Activated naive CD8-positive, alpha-beta T cell treated with anti-CD3 and anti-CD28 coated beads, Interleukin-2, amount 10 ng/mL, durations not matched to agents 7 days and 5 days (primary cell): ENCODE results near the gene POMGNT2. TPM values are rescaled to one million over a fixed set of nuclear protein-coding genes. Genes with fewer than 3 reads are reported as not detected.
A peak's percentile ranks its signal among the peaks of the same experiment; 100 is the strongest.

Source experiments
- ATAC-seq: fragments of 150-1000 bp; cut with Tn5 transposase; one replicate; pipeline ENCODE4 v1.10.0; 2021; ENCODE audit warnings: low read depth, moderate library complexity
- POLR2A ChIA-PET: fragments of 350-600 bp; sonication (Branson Sonifier 250); formaldehyde crosslinking; loops from one replicate; lab custom pipeline; 2021; ENCODE audit warnings: antibody characterized with exemption; lab: Charles Lee
- DNase-seq: peaks from one replicate; pipeline ENCODE4 v3.0.0; 2021
- H3K27ac Mint-ChIP-seq: one replicate; pipeline ENCODE4 v1.8.0; 2022; ENCODE audit warnings: mild to moderate bottlenecking, mixed read lengths
- H3K27me3 Mint-ChIP-seq: one replicate; pipeline ENCODE4 v1.8.0; 2022; ENCODE audit warnings: mild to moderate bottlenecking, moderate library complexity, mixed read lengths
- H3K36me3 Mint-ChIP-seq: one replicate; pipeline ENCODE4 v1.8.0; 2021; ENCODE audit warnings: mild to moderate bottlenecking, mixed read lengths
- H3K4me1 Mint-ChIP-seq: one replicate; pipeline ENCODE4 v1.8.0; 2021; ENCODE audit warnings: mixed read lengths
- H3K4me3 Mint-ChIP-seq: one replicate; pipeline ENCODE4 v1.8.0; 2022; ENCODE audit warnings: mild to moderate bottlenecking, moderate library complexity, mixed read lengths
- H3K9me3 Mint-ChIP-seq: one replicate; pipeline ENCODE4 v1.8.0; 2021; ENCODE audit warnings: mixed read lengths
- total RNA-seq, 2 experiments: library from RNA; stranded (reverse); gene quantifications; one replicate each; pipeline ENCODE4 v1.2.3, GENCODE V29; 2021

Gene POMGNT2
- total RNA-seq: 1 to 10 TPM; 7.6 to 8.8 TPM

- Mint-ChIP-seq H3K27ac (peak within 1 kb of the TSS; percentile 21), H3K36me3 (no peaks in the 10 kb centered on the region), H3K4me3 (peak within 1 kb of the TSS; percentile 84), H3K27me3 (peaks cover 3% of the 10 kb centered on the region), H3K4me1 (peaks cover 11% of the 10 kb centered on the region), H3K9me3 (peaks cover 3% of the 10 kb centered on the region)
- DNase-seq (peak; percentile 93), ATAC-seq (peak; percentile 99)
- POLR2A ChIA-PET: interaction anchor here (0.8 kb wide), 1 partner anchor 9 kb away, joined by 3 read pairs; no protein-coding TSS in a partner anchor
These were observed at the start of gene POMGNT2 for GRCh38 chr3:43105596-43106292. Gene POMGNT2 (minus strand): TSS chr3:43106079. CDS start chr3:43081431, 24,648 bp downstream.

- H3K4me1 Mint-ChIP-seq: peaks cover 17% of the 10 kb centered on the region
- H3K27ac Mint-ChIP-seq: peak overlapping the region; percentile 34
- peaks cover 2% of the 10 kb centered on the region for H3K9me3 Mint-ChIP-seq
- DNase-seq (no peak), ATAC-seq (peak; percentile 67)
- no peaks in the 10 kb centered on the region for H3K36me3 Mint-ChIP-seq
- no peaks in the 10 kb centered on the region for H3K27me3 Mint-ChIP-seq
- no peak overlapping the region for H3K4me3 Mint-ChIP-seq
- POLR2A ChIA-PET: no interaction called here
These were observed 49.1 kb upstream of the POMGNT2 start for GRCh38 chr3:43154980-43155379.

GRCh38 chr3:43153216-43154083 is 47.6 kb upstream of the POMGNT2 start:
- DNase-seq: no peak
- Mint-ChIP-seq H3K4me1 (peaks cover 16% of the 10 kb centered on the region), H3K4me3 (no peak overlapping the region), H3K27me3 (no peaks in the 10 kb centered on the region), H3K36me3 (no peaks in the 10 kb centered on the region), H3K27ac (no peak overlapping the region), H3K9me3 (peaks cover 4% of the 10 kb centered on the region)
- POLR2A ChIA-PET: no interaction called here
- no peak for ATAC-seq

- peaks cover 4% of the 10 kb centered on the region for H3K9me3 Mint-ChIP-seq
- H3K36me3 Mint-ChIP-seq: no peaks in the 10 kb centered on the region
- no peak overlapping the region for H3K27ac Mint-ChIP-seq
- POLR2A ChIA-PET: no interaction called here
- ATAC-seq (no peak), DNase-seq (no peak)
- peaks cover 1% of the 10 kb centered on the region for H3K27me3 Mint-ChIP-seq
- H3K4me3 Mint-ChIP-seq: no peak overlapping the region
- peaks cover 14% of the 10 kb centered on the region for H3K4me1 Mint-ChIP-seq
These were observed 46.8 kb upstream of the POMGNT2 start for GRCh38 chr3:43152649-43153048.

- no peak for ATAC-seq
- peaks cover 3% of the 10 kb centered on the region for H3K27me3 Mint-ChIP-seq
- H3K27ac Mint-ChIP-seq: no peak overlapping the region
- H3K4me1 Mint-ChIP-seq: no peaks in the 10 kb centered on the region
- H3K4me3 Mint-ChIP-seq: no peak overlapping the region
- POLR2A ChIA-PET: no interaction called here
- H3K36me3 Mint-ChIP-seq: no peaks in the 10 kb centered on the region
- no peak for DNase-seq
- H3K9me3 Mint-ChIP-seq: peaks cover 7% of the 10 kb centered on the region
These were observed 42.2 kb upstream of the POMGNT2 start for GRCh38 chr3:43148033-43148432.

GRCh38 chr3:43146599-43146998 is 40.7 kb upstream of the POMGNT2 start:
- Mint-ChIP-seq H3K36me3 (no peaks in the 10 kb centered on the region), H3K27ac (no peak overlapping the region), H3K4me1 (peaks cover 5% of the 10 kb centered on the region), H3K9me3 (peaks cover 7% of the 10 kb centered on the region), H3K4me3 (no peak overlapping the region), H3K27me3 (peaks cover 7% of the 10 kb centered on the region)
- DNase-seq (no peak), ATAC-seq (no peak)
- POLR2A ChIA-PET: no interaction called here

GRCh38 chr3:43144761-43145490 is 39.0 kb upstream of the POMGNT2 start:
- H3K9me3 Mint-ChIP-seq: peaks cover 5% of the 10 kb centered on the region

GRCh38 chr3:43142472-43142871 is 36.6 kb upstream of the POMGNT2 start:
- H3K36me3 Mint-ChIP-seq: no peaks in the 10 kb centered on the region
- peaks cover 4% of the 10 kb centered on the region for H3K27me3 Mint-ChIP-seq
- H3K4me3 Mint-ChIP-seq: no peak overlapping the region
- peaks cover 2% of the 10 kb centered on the region for H3K9me3 Mint-ChIP-seq
- peaks cover 5% of the 10 kb centered on the region for H3K4me1 Mint-ChIP-seq
- POLR2A ChIA-PET: no interaction called here
- DNase-seq (no peak), ATAC-seq (no peak)
- no peak overlapping the region for H3K27ac Mint-ChIP-seq

More at GRCh38 chr3:43144761-43145490, 39.0 kb upstream of the POMGNT2 start:
- H3K27ac Mint-ChIP-seq: no peak overlapping the region
- H3K27me3 Mint-ChIP-seq: peaks cover 7% of the 10 kb centered on the region
- no peaks in the 10 kb centered on the region for H3K36me3 Mint-ChIP-seq
- no peak overlapping the region for H3K4me3 Mint-ChIP-seq
- peaks cover 5% of the 10 kb centered on the region for H3K4me1 Mint-ChIP-seq
- POLR2A ChIA-PET: no interaction called here
- ATAC-seq (no peak), DNase-seq (no peak)

GRCh38 chr3:43138488-43139231 is 32.8 kb upstream of the POMGNT2 start:
- H3K4me3 Mint-ChIP-seq: no peak overlapping the region
- no peaks in the 10 kb centered on the region for H3K36me3 Mint-ChIP-seq
- peaks cover 6% of the 10 kb centered on the region for H3K9me3 Mint-ChIP-seq
- no peak overlapping the region for H3K27ac Mint-ChIP-seq
- ATAC-seq: no peak
- POLR2A ChIA-PET: no interaction called here
- DNase-seq: no peak
- peaks cover 4% of the 10 kb centered on the region for H3K27me3 Mint-ChIP-seq
- H3K4me1 Mint-ChIP-seq: peaks cover 5% of the 10 kb centered on the region

GRCh38 chr3:43132870-43133636 is 27.2 kb upstream of the POMGNT2 start:
- DNase-seq: no peak
- Mint-ChIP-seq H3K4me3 (no peak overlapping the region), H3K36me3 (no peaks in the 10 kb centered on the region), H3K4me1 (no peaks in the 10 kb centered on the region), H3K27me3 (no peaks in the 10 kb centered on the region), H3K9me3 (peaks cover 6% of the 10 kb centered on the region), H3K27ac (no peak overlapping the region)
- no peak for ATAC-seq
- POLR2A ChIA-PET: no interaction called here

GRCh38 chr3:43132193-43132592 is 26.3 kb upstream of the POMGNT2 start:
- DNase-seq: no peak
- no peaks in the 10 kb centered on the region for H3K36me3 Mint-ChIP-seq
- peaks cover 6% of the 10 kb centered on the region for H3K9me3 Mint-ChIP-seq
- POLR2A ChIA-PET: no interaction called here
- H3K4me3 Mint-ChIP-seq: no peak overlapping the region
- no peak for ATAC-seq
- no peaks in the 10 kb centered on the region for H3K4me1 Mint-ChIP-seq
- no peaks in the 10 kb centered on the region for H3K27me3 Mint-ChIP-seq
- no peak overlapping the region for H3K27ac Mint-ChIP-seq

- POLR2A ChIA-PET: interaction anchor here (0.7 kb wide), 1 partner anchor 1655 kb away, joined by 3 read pairs; no protein-coding TSS in a partner anchor
These were observed 22.6 kb upstream of the POMGNT2 start for GRCh38 chr3:43128464-43128863.

More at GRCh38 chr3:43128464-43128863, 22.6 kb upstream of the POMGNT2 start:
- DNase-seq (no peak), ATAC-seq (no peak)
- H3K4me3 Mint-ChIP-seq: no peak overlapping the region
- H3K27ac Mint-ChIP-seq: no peak overlapping the region
- peaks cover 1% of the 10 kb centered on the region for H3K9me3 Mint-ChIP-seq
- H3K36me3 Mint-ChIP-seq: no peaks in the 10 kb centered on the region
- H3K4me1 Mint-ChIP-seq: no peaks in the 10 kb centered on the region
- peaks cover 7% of the 10 kb centered on the region for H3K27me3 Mint-ChIP-seq
